ENCODE measurements around the gene SETD6. TPM values are rescaled to one million over a fixed set of nuclear protein-coding genes. Genes with fewer than 3 reads are reported as not detected.

The SETD6 gene
- total and polyA plus RNA-seq, 9 of the 15 experiments (the other 6 are each of a cell fraction or from before 2014, with no cell fraction given), result 9.2 to 40.9 (median 19.8) TPM

- no peaks in the 10 kb centered on the region for H3K9me3 ChIP-seq (replicated peaks; ENCODE audit: control insufficient read depth, insufficient read depth, low read depth, low read length)
- in situ Hi-C loops (cut with MboI) (no loop called here), intact Hi-C loops (cut with micrococcal nuclease) (loop anchor here (5.0 kb wide), 2 partner anchors 164 to 259 kb away; no protein-coding TSS in a partner anchor)
- no peak overlapping the region for H3K27ac ChIP-seq (ENCODE audit: extremely low read depth, low read depth, low read length)
- H4K20me1 ChIP-seq (replicated peaks; ENCODE audit: control insufficient read depth, insufficient read depth, low read length), result peaks cover 20% of the 10 kb centered on the region; the same call in 1 of the 2 replicates
- DNase-seq (ENCODE audit: extremely low read depth in 1 of 4, low spot score in 3 of 4), result no peak
- ATAC-seq, result no peak
- no peak overlapping the region for H3K4me3 ChIP-seq
- CTCF ChIA-PET (ENCODE audit: low intra/inter-chr PET ratio), result no interaction called here
- WGBS (ENCODE audit: insufficient coverage, low coverage, missing lambda C conversion rate), result 4% methylated on average over 4 of the region's 5 CpGs
- POLR2A ChIA-PET, result interaction anchor here (1.5 kb wide), 1 partner anchor 9 kb away, joined by 4 read pairs; no protein-coding TSS in a partner anchor
- peaks cover 0 to 14% of the 10 kb centered on the region in 2 experiments; a peak in 3 of 5 replicates for H3K27me3 ChIP-seq (ENCODE audit: control insufficient read depth in 2 of 2, insufficient read depth in 2 of 2, low read length in 2 of 2)
- no peak overlapping the region for H3K4me2 ChIP-seq (ENCODE audit: insufficient read depth, low read length)
- no peak overlapping the region for H2AFZ ChIP-seq (ENCODE audit: low read depth, low read length)
- H3K36me3 ChIP-seq (ENCODE audit: control insufficient read depth, insufficient read depth, low read length), result no peaks in the 10 kb centered on the region
- no TSS peak for BruUV-seq (replicated peaks)
- no peak for FAIRE-seq
- H3K9ac ChIP-seq (ENCODE audit: insufficient read depth in 1 of 2, low read depth in 2 of 2, low read length in 2 of 2), result no peak overlapping the region
- no peaks in the 10 kb centered on the region for H3K79me2 ChIP-seq (ENCODE audit: control insufficient read depth, insufficient read depth, low read length)
- H3K9me1 ChIP-seq (ENCODE audit: control insufficient read depth, insufficient read depth, low read length), result peaks cover 2% of the 10 kb centered on the region
- TF ChIP-seq GTF2F1 (IDR thresholded peaks at IDR 0.05; ENCODE audit: low read depth, low read length) (no peak), STAG1 (CRISPR knock-in tag; IDR thresholded peaks at IDR 0.05; ENCODE audit: borderline replicate concordance) (no peak), ZNF24 (IDR thresholded peaks at IDR 0.05) (no peak), ZNF639 (CRISPR knock-in tag; conservative IDR thresholded peaks at IDR 0.05 in 1 of 2, IDR thresholded peaks at IDR 0.05 in 1 of 2) (no peak), ZNF75A (CRISPR knock-in tag; IDR thresholded peaks at IDR 0.05) (no peak), ZNF316 (IDR thresholded peaks at IDR 0.05) (no peak), ZNF124 (CRISPR knock-in tag; IDR thresholded peaks at IDR 0.05) (no peak), SREBF2 (CRISPR knock-in tag; IDR thresholded peaks at IDR 0.05) (no peak), ZKSCAN8 (CRISPR knock-in tag; IDR thresholded peaks at IDR 0.05) (no peak)
- H3K4me1 ChIP-seq (replicated peaks in 1 of 2; ENCODE audit: control insufficient read depth in 2 of 2, insufficient read depth in 2 of 2, low read length in 2 of 2), result peaks cover 3 to 53% of the 10 kb centered on the region in 2 experiments; a peak in 3 of 5 replicates
These were observed 17.4 kb upstream of the SETD6 start for GRCh38 chr16:58497935-58498334.
